Limb (tissue), 2 donors: ENCODE data around the gene ZDHHC20.

Experiments
- DNase-seq, 2 donors: peaks; one replicate each; pipeline ENCODE4 v3.0.0-alpha.2; 2016; ENCODE audit errors: extremely low spot score in 2 of 2

The ZDHHC20 gene

GRCh38 chr13:21458813-21459701, at the start of gene ZDHHC20:
Gene ZDHHC20, minus strand, starts transcription at chr13:21459303. Its CDS starts 132 bp downstream, at chr13:21459171.
- DNase-seq: peak; percentile 82 to 96

GRCh38 chr13:21504379-21504778, 45.3 kb upstream of the ZDHHC20 start:
- DNase-seq: no peak

GRCh38 chr13:21501686-21502085, 42.6 kb upstream of the ZDHHC20 start:
- DNase-seq: no peak

- no peak for DNase-seq
These were observed 27.2 kb upstream of the ZDHHC20 start for GRCh38 chr13:21486322-21486721.

DNA sequence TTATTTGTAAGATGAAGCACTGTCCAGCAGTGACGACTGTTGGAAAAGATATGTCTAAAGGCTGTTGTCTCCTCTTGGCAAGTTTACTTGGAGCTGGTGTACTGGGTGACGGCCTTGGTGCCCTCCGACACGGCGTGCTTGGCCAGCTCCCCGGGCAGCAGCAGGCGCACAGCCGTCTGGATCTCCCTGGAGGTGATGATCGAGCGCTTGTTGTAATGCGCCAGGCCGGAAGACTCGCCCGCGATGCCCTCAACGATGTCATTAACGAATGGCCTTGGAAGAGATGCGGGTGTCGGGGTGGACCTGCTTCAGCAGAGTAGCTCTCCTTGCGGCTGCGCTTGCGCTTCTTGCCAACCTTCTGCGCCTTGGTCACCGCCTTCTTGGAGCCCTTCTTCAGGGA, 24.6 kb upstream of the ZDHHC20 start:
- no peak for DNase-seq

GRCh38 chr13:21481359-21481758, 22.3 kb upstream of the ZDHHC20 start:
- DNase-seq: no peak

- peak in 1 of 2 donors; percentile 77 for DNase-seq
These were observed 20.0 kb upstream of the ZDHHC20 start for GRCh38 chr13:21478881-21479808.

- peak; percentile 68 to 87 for DNase-seq
These were observed 17.9 kb upstream of the ZDHHC20 start for GRCh38 chr13:21476893-21477472.

DNA sequence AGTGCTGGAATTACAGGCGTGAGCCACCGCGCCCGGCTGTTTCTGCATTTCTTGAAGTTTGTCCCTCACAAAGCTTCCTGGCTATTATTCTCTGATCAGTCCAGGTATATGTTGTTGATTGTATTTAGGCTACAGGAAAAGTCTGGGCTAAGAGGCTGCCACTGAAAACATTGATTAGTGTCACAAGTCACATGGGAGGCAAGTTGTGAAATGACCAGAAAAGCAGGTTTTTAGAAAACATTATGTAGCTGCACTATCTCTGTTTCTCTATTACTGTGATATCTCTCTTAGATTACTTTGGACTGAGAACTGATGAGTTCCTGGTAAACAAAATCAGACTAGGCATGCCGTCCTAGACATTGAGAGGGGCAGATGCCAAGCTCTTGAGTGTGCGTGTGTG, 16.0 kb upstream of the ZDHHC20 start:
- no peak for DNase-seq

DNA sequence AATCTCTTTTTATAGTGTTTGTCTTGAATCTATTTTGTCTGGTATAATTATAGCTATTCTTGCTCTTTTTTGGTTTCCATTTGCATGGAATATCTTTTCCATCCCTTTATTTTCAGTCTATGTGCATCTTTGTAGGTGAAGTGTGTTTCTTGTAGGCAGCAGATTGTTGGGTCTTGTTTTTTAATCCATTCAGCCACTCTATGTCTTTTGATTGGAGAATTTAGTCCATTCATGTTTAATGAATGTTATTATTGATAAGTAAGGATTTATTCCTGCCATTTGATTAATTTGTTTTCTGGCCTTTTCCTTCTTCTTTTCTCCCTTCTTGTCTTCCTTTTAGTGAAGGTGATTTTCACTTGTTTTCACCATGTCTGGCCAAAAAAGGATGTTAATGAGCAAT, 11.7 kb upstream of the ZDHHC20 start:
- no peak for DNase-seq

DNA sequence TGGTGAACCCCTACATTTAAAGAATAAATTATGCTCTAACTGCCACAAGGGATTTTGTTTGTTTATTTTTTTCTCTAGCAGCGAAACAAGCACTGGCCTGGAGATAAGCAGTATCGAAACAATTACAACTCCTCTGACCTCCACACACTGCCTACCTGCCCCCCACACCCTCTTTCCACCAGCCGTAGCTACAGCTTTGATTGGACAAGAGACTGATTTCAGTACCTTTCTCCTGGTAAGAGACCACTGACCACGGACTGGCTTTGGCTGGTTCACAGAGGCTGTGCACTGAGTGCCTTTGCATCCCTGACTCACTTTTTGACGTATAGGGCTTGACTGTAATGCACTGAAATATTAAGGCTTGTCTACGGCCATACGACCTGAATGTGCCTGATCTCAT, 7.4 kb upstream of the ZDHHC20 start:
- DNase-seq: no peak

GRCh38 chr13:21465710-21466160, 6.6 kb upstream of the ZDHHC20 start:
- DNase-seq: no peak

- DNase-seq: no peak
These were observed 4.3 kb upstream of the ZDHHC20 start for GRCh38 chr13:21463424-21463823.

GRCh38 chr13:21461131-21461530, 2.0 kb upstream of the ZDHHC20 start:
- no peak for DNase-seq

GRCh38 chr13:21458451-21458812, 671 bp downstream of the ZDHHC20 start:
- DNase-seq: peak; percentile 27 to 69

- no peak for DNase-seq
These were observed 5.6 kb downstream of the ZDHHC20 start for GRCh38 chr13:21453387-21454081.

DNA sequence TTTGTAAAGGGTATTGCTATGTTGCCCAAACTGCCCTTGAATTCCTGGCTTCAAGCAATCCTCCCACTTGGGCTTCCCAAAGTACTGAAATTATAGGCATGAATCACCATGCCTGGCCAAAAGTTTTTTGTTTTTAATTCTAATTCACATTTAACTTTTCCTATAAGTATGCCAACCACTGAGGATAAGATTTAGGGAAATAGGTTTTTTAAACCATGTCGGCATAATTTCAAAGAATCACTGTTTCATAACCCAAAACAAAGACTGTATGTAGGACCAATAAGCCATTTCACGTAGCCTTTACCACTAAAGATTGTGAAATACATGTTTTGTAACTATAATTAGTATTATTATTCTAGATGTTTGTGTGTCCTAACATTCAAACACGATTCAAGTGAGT, 8.2 kb downstream of the ZDHHC20 start:
- DNase-seq: no peak

DNA sequence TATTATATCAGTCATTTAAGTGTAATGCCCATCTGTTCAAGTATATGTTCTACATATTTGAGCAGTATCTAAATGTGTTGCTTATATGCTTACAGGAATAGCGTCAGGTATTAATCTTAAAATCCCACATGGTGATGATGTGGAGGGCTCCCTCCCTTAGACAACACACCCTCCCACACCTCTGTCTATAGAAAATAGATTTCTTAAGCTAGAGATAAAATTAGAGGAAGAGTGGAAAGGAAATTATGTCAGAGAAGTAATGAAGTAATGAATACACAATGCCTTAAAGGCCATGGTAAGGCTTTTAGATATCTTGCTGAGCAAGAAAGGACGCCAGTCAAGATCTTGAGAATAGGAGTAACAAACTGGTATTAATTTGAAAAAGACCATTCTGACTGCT, 12.4 kb downstream of the ZDHHC20 start:
- DNase-seq: no peak

DNA sequence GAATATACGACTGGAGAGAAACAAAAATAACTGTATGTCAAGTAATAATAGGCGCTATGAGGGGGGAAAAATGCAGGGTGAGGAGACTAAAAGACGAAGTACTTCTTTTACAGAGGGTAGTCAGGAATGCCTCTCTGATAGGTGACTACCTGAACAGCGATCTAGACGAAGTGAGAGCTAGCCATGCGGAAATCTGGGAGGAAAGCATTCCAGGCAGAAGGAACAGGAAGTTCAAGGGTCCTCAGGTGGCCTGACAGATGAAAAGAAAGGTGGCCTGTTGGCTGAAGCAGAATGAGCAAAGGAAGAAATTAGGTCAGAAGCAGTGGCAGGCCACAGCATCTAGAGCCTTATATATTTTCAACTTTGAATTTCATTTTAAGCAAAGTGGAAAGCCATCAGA, 13.3 kb downstream of the ZDHHC20 start:
- no peak for DNase-seq

DNA sequence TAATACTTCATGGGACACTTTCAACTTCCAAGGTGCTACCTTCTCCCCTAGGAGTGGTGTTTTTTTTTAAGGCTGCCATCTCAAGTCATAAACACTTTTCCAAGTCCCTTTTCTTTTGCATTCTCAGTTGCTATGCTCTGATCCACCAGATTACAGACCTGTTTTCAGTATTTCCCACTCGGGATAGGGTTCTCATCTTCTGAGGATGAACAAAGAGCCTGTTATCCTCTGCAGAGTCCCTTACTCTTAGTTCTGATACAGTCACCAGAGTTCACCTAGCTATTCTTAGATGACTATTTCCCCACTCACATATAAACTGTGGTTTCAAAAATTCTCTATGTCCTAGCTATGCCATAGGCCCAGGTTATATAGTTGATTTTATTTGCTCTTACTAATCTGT, 15.9 kb downstream of the ZDHHC20 start:
- no peak for DNase-seq

GRCh38 chr13:21436582-21436981, 22.5 kb downstream of the ZDHHC20 start:
- no peak for DNase-seq
